ENCODE measurements around the gene RAPGEF1.

The RAPGEF1 gene

DNA sequence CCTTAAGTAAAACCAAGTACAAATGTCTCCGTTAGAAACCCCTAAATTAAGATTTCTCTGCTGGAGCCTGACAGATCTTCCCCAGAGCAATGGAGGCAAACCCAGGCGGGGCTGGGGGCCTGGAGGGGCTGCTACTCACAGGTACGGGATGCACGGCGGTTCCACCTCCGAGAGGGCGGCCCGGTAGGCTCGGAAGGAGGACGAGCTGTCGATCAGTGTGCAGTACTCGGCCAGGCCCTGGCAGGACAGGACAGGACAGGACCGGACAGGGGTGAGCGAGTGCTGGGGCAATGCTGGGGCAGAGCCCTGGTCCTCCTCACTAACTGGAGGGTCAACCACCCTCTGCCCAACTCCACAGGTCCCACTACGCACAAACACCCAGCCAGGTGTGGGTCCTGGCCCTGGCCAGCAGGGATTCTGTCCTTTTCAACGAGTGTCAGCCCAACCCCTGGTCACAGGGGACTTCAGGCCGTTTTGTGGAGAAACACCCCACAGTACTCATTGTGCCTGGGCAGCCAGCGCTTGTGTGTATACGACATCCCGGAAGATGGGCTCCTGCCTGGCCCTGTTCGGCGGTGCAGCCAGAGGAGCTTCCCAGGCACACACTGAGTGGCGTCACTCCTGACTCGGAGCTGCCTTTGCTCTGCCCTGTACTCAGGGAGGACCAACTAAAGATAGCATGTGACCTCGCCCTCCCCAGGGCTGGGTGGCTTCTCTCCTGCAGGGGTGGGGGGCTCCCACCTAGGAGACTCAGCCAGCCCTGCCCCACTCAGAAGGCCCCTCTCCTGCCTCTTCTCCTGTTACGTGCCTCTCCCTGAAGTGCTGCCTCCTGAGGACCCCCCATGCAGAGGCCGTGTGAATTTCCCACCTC, 157.2 kb downstream of the RAPGEF1 start:
- DNase-seq (ENCODE audit: low spot score): no peak

DNA sequence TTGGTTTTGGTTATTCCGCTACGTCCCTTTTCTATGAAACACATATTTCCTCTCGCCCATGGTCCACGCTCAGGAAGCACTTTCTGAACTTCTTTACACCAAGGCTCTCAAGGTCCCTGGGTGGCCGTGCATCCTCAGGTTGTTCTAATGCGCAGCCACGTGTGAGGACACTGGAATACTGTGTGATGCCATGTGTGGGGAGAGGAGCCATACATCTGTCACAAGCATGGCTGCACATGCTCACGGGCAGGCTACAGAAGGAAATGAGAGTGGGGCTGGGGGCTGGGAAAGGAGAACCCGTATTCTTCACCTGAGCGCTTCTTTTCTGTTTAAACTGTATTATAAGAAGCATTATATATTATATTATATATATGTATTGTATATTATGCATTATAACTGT, 157.8 kb downstream of the RAPGEF1 start:
- no peak for DNase-seq (ENCODE audit: low spot score)

DNA sequence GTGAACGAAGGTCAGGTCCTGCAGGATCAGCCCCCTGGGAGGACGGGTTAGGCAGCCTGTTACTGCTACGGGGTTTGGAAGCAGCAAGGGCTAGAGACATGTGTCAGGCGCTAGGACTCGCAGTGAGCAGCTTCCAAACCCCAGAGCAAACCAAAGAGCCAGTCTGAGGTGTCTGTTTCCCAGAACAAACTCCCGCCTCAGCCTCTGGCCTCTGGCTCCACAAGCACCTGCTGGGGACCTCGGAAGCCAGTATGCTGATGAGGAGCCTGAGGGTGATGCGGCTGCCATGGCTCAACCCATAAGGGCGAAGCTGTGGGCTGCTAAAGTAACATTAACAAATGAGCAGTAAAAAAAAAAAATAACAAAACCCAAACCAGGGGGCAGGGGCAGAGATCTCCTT, 159.5 kb downstream of the RAPGEF1 start:
- DNase-seq (ENCODE audit: low spot score): no peak

DNA sequence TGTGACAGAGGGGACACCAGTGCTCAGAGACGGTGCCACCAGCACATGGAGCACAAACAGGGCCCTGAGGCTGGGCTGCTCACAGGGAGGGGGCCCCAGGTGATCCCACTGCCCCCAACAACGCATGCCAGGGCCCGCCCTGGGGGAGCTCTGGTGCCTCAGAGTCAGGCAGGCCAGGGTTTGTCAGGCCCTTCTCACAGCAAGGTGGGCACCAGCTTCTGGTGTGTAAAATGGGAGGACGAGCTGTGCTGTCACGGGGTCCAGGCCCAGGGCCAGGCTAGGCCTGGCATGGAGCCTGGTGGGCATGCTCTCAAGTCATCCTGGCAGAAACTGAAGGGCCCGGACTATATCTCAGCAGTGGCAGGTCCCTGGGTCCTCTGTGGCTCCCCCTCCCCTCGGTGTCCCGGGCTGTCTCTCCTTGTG, 160.1 kb downstream of the RAPGEF1 start:
- DNase-seq (ENCODE audit: low spot score): no peak

DNA sequence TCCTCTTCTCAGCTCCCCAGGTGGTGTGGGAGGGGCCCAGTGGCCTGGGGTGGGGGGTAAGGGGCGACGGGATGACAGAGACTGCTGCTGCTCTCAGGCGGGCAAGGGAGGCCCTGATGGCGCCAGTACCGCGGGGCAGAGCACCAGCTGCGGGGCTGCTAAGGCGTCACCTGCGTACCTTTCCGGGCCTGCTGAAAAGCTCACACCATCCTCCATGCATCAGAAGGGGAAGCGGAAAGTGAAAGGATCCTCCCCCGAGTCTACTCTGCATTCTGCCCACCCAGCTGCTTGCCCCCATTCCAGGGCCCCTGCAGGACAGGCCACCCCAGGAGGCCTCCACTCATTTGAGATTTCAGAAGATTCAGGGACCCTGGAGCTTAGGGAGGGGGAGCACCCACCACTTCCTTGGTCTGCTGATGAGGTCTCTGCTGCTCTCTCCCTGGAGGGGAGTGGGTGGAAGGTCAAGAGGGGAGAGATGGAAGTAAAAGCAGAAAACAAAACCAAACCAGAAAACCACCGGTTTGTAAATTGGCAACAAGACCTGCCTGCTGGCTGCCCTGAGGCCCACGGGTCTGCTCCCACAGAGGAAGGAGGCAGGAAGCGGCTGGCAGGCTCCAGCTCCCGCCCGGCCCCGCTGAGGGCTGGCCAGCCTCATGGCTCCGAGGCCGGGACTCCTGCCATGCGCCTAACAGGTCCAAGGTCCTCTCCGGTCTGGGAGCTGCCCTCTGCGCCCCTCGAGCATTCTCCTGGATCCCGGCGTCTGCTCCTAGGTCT, 161.0 kb downstream of the RAPGEF1 start:
- no peak for DNase-seq (ENCODE audit: low spot score)

DNA sequence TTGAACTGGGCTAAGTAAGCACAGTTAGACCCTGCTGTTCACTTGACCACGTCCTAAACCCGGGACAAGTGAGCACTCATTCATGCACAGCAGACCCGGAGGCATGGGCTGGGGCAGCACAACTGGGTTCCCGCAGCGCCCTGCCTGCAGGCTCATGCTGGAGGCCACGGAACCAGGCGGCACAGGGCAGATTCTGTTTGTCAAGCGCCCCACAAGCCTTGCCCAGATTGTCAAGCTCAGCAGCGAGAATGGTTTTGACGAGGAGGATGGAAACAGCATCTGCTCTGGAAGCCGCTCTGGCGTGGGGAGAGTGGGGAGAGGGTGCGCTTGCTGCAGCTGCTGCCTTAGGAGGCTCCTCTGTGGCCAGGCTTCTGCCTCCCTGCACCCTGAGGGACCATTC, 161.9 kb downstream of the RAPGEF1 start:
- DNase-seq (ENCODE audit: low spot score): no peak

DNA sequence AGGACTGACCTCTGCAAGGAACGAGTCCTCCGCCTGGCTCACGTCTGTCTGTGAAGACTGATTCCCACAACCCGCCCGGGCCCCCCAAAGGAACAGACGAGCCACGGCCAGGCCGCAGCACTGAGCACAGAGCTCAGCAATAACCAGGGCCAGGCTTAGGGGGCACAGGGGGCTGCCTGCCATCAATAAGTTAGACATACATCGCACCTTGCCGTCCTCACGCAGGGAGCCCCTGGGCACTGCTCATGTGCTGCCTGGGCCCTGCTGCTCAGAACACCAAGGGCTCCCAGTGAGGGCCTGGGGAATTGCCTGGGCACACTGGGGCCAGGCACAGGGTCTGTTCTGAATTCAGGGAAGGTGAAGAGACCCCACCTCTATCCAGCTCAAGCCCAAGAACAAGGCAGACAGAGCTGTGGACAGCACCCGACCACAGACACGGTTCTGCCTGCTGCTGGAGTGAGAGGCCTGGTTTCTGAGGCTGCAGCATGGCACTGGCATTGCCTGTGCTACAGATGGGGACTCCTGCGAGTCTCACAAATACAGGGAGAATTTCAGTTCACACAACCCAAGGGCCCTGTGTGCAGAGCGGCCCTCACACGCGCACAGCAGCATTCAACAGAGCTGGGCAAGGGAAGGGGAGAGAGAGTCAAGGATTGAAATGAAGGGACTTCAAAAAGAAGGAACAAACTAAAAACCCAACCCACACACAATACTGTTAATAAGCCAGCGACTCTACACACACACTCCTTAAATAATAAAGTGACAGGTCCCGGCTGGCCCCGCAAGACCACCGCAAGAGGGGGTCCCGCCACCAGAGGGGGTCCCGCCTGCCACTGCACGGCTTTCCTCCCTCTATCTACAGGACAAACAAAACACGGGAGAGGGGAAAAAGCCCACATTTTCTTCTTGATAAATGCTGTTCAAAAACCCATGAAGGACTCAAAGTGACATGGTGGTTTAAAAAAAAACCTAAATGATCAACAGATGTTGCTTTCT, 162.6 kb downstream of the RAPGEF1 start:
- DNase-seq (ENCODE audit: low spot score): no peak

DNA sequence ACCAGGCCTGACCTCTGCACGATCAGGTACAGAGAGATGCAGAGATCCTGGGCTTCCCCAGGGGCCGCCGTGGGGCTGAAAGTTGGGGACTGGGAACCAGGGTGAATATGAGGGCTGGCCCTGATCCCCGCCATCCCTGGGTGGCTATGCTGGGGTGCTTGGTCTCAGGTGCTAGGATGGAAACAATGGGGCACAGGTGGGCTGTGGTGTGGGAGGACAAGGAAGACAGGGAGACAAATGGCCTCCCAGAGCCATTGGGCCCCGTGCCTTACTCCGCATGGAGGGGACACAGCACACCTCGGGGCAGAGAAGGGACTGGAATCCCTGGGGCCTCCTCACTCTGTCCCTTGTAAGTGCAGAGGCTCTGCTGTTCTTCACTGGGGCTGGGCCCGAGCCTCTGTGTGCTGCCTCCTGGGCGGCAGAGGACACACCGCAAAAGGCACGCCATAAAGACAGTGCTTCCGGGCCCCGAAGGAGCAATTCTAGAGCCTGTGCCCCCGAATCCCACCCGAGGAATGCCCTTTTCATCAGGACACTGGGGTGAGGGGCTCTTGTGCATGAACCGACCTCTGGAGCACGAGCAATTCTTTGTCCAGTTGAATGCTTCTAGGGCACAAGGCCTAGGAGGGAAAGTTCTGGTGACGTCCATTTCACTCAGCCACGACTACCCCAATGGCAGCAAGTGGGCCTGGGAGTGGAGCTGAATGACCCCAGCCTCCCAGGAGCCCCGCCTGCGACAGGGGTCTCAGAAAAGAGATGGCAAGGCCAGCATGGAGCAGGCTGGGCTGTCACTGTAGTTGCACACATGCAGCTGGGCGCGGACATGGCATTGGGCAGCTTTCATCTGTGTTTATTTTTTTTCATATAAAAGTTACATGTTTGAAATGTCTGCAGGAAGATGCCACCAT, 163.7 kb downstream of the RAPGEF1 start:
- DNase-seq (ENCODE audit: low spot score): no peak

DNA sequence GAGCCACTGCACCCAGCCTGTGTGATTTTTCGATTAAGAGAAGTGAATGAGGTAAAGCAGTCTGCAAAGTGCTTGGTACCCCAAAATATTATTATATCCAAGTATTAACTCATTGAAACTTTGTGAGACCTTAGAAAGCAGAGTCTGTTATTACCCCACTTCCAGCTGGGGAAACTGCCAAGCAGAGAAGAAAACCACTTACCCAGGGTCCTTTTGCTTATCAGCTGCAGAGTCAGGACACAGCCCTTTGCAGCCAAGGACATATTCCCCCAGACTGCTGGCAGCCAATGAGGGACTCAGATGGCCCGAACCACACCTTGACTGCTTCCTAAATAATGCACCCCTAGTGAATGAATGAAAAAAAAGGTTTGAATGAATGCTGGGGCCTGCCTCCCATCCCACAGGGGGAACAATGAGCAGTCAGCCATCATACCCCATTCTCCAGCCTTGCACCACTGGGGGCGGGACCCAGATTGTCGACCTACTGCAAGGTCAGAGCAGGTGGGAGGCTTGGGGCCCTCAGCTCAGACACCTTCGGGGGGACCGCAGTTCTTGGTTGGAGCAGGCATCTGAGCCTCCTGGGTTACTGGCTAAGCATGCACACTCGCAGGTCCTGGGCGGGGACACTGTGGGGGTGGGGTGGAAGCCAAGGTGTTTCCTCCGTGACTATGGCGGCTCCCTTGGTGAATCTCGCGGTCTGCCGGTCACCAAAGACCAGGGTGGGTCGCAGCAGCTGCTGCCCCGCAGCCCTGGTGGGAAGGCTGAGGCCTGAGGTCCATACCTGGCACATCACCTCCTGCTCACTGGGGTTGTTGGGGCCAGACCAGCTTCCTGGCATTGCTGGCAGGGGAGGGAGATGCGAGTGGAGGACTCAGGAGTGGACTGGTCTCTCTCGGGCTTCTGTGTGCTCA, 164.9 kb downstream of the RAPGEF1 start:
- DNase-seq (ENCODE audit: low spot score): no peak

DNA sequence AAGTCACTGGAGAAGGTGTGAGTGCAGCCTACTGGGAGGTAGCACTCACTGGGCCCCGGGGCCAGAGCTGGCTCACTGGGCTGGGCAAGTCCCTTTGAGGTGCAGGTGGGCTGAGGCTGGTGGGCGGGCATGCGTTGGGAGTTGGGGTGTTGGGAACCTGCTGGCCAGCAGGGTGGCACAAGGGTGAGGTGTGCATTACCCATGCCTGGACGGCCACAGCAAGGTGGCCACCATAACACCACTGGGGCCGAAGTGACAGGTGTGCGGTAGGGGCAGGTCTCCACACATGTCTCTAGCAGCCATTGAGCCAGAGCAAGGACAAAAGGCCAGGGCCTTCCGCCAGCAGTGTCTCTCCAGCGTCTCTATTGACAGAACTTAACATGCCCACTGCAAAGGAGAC, 172.0 kb downstream of the RAPGEF1 start:
- DNase-seq (ENCODE audit: low spot score): no peak

DNA sequence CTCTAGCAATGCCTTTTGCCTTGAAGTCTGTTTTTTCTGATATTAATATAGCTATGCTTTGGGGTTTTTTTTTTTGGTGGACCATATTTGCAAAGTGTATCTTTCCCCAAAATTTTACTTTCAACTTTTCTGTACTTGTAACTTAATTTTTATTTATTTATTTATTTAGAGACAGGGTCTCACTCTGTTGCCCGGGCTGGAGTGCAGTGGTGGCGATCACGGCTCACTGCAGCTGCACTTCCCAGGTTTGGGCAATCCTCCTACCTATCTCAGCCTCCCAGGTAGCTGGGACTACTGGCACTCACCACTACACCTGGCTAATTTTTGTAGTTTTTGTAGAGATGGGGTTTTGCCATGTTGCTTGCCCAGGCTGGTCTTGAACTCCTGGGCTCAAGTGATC, 173.7 kb downstream of the RAPGEF1 start:
- no peak for DNase-seq (ENCODE audit: low spot score)

DNA sequence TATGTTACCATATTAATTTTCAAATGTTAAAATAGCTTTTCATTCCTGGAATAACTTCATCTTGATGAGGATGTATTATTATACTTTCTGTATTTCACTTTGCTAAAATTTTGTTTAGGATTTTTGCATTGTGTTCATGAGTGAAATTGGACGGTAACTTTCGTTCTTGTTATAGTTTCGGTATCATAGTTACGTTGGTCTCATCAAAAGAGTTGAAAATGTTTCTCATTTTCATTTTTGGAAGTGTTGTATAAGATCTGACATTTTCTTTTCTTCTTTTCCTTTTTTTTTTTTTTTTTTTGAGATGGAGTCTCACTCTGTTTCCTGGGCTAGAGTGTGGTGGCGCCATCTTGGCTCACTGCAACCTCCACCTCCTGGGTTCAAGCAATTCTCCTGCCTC, 174.5 kb downstream of the RAPGEF1 start:
- no peak for DNase-seq (ENCODE audit: low spot score)

DNA sequence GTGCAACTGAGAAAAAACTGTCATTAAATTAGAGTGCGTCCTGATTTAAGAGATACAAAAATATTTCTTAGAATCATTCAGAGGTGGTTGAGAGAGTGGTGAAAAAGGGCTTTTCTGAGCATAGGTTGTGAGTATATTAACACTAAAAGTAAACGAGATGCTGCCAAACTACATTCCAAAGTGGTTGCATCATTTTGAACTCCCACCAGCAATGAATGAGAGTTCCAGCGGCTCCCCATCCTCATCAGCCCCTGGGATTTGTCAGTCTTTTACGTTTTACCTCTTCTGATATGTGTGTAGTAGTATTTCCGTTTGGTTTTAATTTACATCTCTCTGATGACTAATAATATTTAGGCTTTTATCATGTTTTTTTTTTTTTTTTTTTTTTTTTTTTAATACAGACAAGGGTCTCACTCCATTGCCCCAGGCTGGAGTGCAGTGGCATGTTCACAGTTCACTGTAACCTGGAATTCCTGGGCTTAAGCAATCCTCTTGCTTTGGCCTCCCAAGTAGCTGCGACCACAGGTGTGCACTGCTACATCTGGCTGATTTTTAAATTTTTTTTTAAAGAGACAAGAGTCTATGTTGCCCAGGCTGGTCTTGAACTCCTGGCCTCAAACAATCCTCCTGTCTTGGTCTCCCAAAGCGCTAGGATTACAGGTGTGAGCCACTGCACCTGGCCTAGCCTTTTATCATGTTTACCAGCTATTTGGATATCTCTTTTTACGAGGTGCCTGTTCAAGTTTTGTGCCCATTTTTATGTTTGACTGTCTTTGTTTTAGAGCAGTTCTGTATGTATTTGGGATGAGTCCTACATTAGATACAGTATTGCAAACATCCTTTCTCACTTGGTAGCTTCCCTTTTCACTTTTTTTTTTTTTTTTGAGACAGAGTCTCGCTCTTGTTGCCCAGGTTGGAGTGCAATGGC, 177.6 kb downstream of the RAPGEF1 start:
- DNase-seq (ENCODE audit: low spot score): no peak

DNA sequence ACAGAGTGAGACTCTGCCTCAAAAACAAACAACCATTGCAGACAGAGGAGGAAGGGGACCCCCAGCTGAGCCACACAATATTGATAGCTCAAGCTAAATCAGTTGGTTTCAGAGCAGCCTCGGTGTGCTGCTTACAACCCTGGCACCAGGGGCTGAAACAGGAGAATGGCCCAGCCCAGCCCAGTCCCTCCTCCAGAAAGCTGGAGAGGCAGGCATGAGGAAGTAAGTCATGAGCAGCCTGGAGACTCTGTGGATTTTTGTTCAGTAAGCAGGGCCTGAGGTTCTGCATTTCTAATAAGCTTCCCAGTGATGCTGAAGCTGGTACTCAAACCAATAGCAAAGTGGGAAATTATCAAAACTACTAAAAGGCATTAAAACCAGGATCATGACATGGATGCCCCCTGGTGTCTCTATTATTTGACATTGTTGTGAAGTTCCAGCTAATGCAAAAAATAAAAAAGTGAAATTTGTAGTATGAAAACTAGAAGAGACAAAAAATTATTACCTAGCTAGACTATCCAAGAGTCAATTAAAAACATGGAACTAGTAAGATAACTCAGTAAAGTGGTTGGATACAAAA, 180.4 kb downstream of the RAPGEF1 start:
- DNase-seq (ENCODE audit: low spot score): no peak

DNA sequence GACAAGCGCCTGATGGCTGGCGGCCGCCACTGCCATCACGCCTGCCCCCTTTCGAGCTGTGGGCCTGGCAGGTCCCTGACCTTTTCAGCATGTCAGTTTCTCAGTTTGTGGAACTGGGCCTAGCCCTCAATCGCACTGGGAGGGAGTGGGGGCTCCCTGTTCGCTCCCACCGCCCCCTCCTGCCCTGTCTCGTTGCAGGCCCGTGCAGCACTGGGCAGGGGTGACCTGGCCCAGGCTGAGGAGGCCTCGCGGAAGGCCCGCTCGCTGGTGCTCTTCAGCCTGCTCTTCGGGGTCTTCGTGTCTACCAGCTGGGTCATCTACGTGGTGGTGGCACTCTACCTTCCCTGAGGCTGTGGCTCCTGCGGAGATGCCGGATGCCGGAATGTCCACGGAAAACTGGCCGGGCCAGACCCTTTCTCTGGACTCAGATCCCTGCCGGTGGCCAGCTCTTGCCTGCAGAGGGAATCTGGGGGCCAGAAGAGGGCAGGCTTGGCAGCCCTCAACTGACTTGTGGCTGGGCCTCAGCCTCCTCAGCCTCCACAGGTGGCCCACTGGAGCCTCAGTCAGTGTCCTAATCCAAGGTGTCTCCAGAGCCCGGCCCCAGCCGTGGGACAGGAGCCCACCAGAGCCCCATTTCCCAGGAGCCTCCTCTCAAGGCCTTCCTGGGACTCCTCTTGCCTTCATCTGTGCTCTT, 181.9 kb downstream of the RAPGEF1 start:
- no peak for DNase-seq (ENCODE audit: low spot score)

DNA sequence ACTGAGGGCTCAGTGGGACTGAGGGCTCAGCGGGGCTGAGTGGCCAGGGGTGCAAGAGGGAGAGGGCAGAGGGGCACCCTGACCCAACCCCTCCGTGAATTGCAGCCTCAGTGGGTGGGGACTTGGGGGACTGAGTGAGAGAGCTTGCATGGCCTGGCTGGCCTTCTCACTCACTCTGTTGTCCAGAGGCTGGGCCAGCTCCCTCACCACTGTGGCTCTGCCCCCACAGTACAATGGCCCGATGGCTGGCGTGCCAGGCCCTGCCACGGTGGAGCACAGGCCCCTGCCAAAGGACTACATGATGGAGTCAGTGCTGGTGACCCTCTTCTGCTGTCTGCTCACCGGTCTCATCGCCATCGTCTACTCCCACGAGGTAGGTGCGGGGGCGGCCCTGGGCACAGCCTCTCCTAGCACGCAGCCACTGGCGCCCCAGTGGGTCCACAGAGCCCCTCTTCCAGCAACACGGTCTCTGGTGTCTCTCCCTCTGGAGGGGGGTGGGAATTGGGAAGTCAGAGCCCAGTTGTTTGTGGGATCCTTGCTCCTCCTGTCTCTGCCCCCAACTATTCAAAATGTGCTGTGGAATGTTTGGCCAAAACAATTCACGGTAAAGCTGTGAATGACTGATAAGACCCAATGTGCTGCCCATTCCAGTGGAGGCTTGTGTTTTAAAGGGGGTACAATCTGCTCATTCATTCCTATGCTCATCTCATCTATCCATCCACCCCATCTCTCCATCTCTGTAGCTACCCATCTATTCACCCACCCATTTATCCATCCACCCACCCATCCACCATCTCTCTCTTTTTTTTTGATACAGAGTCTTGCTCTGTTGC, 183.8 kb downstream of the RAPGEF1 start:
- no peak for DNase-seq (ENCODE audit: low spot score)

DNA sequence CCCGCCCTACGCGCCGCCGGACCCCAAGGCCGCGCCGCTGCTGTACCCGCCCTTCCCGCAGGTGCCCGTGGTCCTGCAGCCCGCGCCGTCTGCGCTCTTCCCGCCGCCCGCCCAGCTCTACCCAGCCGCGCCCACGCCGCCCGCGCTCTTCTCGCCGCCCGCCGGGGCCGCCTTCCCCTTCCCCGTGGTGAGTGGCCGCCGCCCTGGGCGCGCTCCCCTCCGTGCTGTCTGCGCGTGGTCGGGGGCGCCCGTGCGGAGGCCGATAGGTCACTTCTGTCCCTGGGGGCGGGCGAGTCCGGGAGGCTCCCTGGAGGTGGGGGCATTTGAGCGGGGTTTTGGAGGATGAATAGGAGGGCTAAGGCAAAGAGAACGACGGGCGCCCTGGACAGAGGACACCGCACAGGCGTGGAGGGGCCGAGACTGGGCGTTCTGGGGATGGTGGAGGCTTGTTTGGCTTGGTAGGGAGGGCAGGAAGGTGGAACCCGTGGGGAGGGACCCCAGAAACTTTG, 185.0 kb downstream of the RAPGEF1 start:
- DNase-seq (ENCODE audit: low spot score): no peak

All from hematopoietic multipotent progenitor cell treated with erythropoietin and hydrocortisone succinate and interleukin-3 and kit ligand, for 15 days (in vitro differentiated cells).